GM10266 (cell line): Measurements from ENCODE around the gene CCNC.

Experiments
- DNase-seq: peaks from one replicate; pipeline ENCODE4 v3.0.0; 2012; ENCODE audit errors: extremely low spot score
- CTCF ChIP-seq: IDR thresholded peaks from 2 replicates; pipeline ENCODE4 v1.5.1; 2012; ENCODE audit warnings: mild to moderate bottlenecking, low read depth; ENCODE audit not compliant: control insufficient read depth, insufficient read depth; ENCODE audit errors: missing control alignments

Gene CCNC

DNA sequence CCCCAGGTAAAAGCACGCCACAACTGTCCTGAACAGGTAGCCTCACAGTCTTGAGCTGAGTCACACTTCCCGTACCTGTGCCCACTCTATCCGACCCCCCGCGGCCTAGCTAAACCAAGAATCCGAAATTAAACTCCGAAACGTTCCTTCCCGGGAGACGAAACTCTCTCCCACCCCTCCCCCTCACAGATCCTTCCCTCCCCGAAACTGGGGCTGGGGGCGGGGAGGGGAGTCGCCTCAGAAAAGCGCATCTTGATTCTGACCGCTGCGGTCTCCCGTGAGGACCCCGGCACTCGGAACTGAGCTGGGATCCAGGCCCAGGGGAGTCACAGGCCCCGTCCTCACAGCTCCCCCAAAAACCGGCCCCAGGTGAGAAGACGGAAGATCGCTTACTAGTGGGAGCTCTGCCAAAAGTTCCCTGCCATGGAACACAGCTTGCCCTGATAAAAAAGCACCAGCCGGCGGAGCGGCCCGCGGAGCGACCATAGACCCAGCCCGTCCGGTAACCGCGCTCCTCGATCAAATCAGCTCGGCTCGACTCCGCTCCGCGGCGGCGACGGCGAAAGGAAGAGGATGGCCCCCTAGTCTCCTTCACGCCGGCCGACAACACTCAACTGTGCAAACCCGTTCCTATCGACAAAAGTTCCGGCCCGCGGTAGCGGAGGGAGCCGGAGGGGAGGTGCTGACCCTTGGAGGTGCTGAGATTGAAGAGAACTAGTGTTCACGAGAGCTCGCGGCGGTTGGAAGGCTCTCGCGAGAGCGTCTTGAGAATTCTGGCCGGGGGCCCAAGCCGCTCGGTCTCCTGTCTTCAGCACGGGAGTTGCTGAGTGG lies at the start of gene CCNC:
Gene CCNC, minus strand, starts transcription at position 558 of the 831 bp plus-strand sequence. Its CDS starts 133 bp downstream, at position 425.
- DNase-seq, result peak; percentile 83
- TF ChIP-seq CTCF, result no peak

DNA sequence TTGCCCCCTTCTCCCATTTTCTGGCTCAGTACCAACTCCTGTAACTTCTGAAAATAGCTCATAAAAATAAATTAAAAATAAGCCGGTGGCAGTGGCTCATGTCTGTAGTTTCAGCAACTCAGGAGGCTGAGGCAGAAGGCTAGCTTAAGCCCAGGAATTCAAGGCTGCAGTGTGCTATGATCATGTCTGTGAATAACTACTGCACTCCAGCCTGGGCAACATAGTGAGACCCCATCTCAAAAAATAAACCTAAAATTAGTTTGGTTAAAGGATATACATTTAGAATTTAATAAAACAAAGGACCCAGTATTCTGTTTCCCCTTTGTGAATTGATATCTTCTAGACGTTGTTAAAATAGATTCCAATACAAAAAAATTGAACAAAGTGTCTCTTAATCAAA lies 48.7 kb upstream of the CCNC start:
- no peak for TF ChIP-seq CTCF
- no peak for DNase-seq

DNA sequence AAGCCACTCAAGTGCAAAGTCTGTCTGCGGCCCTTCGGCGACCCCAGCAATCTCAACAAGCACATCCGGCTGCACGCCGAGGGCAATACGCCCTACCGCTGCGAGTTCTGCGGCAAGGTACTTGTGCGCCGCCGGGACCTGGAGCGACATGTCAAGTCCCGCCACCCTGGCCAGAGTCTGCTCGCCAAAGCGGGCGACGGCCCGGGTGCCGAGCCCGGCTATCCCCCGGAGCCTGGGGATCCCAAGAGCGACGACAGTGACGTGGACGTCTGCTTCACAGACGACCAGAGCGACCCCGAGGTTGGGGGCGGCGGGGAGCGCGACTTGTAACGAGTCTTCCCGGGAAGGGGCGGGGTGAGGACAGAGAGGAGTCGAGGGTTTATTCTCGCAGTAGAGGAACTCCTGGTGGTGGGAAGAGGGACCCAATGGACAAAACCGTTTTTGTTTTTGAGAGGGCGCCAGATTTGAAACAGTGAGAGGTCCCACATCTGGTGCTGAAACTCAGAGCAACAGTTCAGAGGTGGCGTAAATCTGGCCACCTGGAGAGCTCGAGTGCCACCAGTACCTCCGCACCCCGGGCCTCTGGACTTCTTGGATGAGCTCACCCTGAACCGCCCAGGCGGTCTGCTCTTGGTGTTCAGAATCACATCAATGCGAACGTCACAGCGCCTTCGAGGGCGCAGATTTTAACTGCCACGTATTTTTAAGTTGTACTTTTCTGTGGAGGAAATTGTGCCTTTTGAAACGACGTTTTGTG lies 46.1 kb upstream of the CCNC start:
- no peak for DNase-seq
- no peak for TF ChIP-seq CTCF

DNA sequence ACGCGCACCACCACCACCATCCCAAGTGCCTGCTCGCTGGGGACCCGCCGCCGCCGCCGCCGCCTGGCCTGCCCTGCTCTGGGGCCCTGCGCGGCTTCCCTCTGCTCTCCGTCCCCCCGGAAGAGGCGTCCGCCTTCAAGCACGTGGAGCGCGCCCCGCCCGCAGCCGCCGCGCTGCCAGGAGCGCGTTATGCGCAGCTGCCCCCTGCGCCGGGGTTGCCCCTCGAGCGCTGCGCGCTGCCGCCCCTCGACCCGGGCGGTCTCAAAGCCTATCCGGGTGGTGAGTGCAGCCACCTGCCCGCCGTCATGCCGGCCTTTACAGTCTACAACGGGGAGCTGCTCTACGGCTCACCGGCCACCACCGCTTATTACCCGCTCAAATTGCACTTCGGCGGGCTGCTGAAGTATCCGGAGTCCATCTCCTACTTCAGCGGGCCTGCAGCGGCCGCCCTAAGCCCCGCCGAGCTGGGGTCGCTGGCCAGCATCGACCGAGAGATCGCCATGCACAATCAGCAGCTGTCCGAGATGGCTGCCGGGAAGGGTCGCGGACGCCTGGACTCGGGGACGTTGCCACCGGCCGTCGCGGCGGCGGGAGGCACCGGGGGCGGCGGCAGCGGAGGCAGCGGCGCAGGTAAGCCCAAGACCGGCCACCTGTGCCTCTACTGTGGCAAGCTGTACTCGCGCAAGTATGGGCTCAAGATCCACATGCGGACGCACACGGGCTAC lies 45.4 kb upstream of the CCNC start:
- TF ChIP-seq CTCF, result no peak
- peak; percentile 80 for DNase-seq

GRCh38 chr6:99613409-99613704 lies 44.9 kb upstream of the CCNC start:
- peak; percentile 85 for DNase-seq
- peak; percentile 73 for TF ChIP-seq CTCF

GRCh38 chr6:99612551-99613408 lies 44.3 kb upstream of the CCNC start:
- no peak for TF ChIP-seq CTCF
- no peak for DNase-seq
